SK-N-SH treated with all-trans-retinoic acid at 6 μM for 48 hours (cell line): ENCODE results near the gene SLC22A16.

Experiments used
- ATAC-seq: fragments of 200-7000 bp; cut with Tn5 transposase; 3 replicates; pipeline ENCODE4 v1.9.1; 2020; ENCODE audit warnings: mild to moderate bottlenecking, moderate library complexity
- ARNTL ChIP-seq: fragments of 450-650 bp; formaldehyde crosslinking; IDR thresholded peaks from 2 replicates; pipeline ENCODE4 v1.5.0; 2020; ENCODE audit warnings: low read depth, mild to moderate bottlenecking, moderate library complexity, borderline replicate concordance
- BACH2 ChIP-seq: fragments of 250-450 bp; sonication (Bioruptor Pico); IDR thresholded peaks from 2 replicates; pipeline ENCODE4 v1.9.0; 2021; ENCODE audit warnings: mild to moderate bottlenecking, borderline replicate concordance
- CSDC2 ChIP-seq: fragments of 250-450 bp; sonication (Bioruptor Pico); IDR thresholded peaks from 2 replicates; pipeline ENCODE4 v1.5.0; 2020; ENCODE audit warnings: mild to moderate bottlenecking, moderate library complexity
- ESRRG ChIP-seq: fragments of 250-450 bp; sonication (Bioruptor Pico); IDR thresholded peaks from 2 replicates; pipeline ENCODE4 v1.6.1; 2021; ENCODE audit warnings: mild to moderate bottlenecking
- GLIS3 ChIP-seq: fragments of 250-450 bp; sonication (Bioruptor Pico); IDR thresholded peaks from 2 replicates; pipeline ENCODE4 v1.5.0; 2020; ENCODE audit warnings: mild to moderate bottlenecking, moderate library complexity
- ISL1 ChIP-seq: fragments of 250-450 bp; sonication (Bioruptor Pico); IDR thresholded peaks from 2 replicates; pipeline ENCODE4 v2.1.2; 2022; ENCODE audit warnings: mild to moderate bottlenecking, moderate library complexity
- PATZ1 ChIP-seq: fragments of 250-450 bp; sonication (Bioruptor Pico); IDR thresholded peaks from 2 replicates; pipeline ENCODE4 v1.8.0; 2020; ENCODE audit warnings: mild to moderate bottlenecking, moderate library complexity, borderline replicate concordance
- POU6F1 ChIP-seq: fragments of 250-450 bp; sonication (Bioruptor Pico); IDR thresholded peaks from 2 replicates; pipeline ENCODE4 v1.8.0; 2021; ENCODE audit warnings: low read depth, mild to moderate bottlenecking, moderate library complexity, borderline replicate concordance
- RARB ChIP-seq: fragments of 250-450 bp; sonication (Bioruptor Pico); IDR thresholded peaks from 2 replicates; pipeline ENCODE4 v1.8.0; 2021; ENCODE audit warnings: mild to moderate bottlenecking, moderate library complexity
- SNAI2 ChIP-seq: fragments of 250-450 bp; sonication (Bioruptor Pico); IDR thresholded peaks from 2 replicates; pipeline ENCODE4 v1.5.0; 2020; ENCODE audit warnings: mild to moderate bottlenecking, moderate library complexity
- TOX ChIP-seq: fragments of 250-450 bp; sonication (Bioruptor Pico); IDR thresholded peaks from 2 replicates; pipeline ENCODE4 v1.8.0; 2021; ENCODE audit warnings: mild to moderate bottlenecking, moderate library complexity, borderline replicate concordance
- TSHZ2 ChIP-seq: fragments of 250-450 bp; sonication (Bioruptor Pico); IDR thresholded peaks from 2 replicates; pipeline ENCODE4 v1.5.0; 2020; ENCODE audit warnings: mild to moderate bottlenecking, moderate library complexity
- ZC3H10 ChIP-seq: fragments of 250-450 bp; sonication (Bioruptor Pico); IDR thresholded peaks from 2 replicates; pipeline ENCODE4 v1.5.1; 2021; ENCODE audit warnings: mild to moderate bottlenecking, moderate library complexity
- ZFP30 ChIP-seq: fragments of 450-650 bp; formaldehyde crosslinking; IDR thresholded peaks from 2 replicates; pipeline ENCODE4 v1.5.0; 2022; ENCODE audit warnings: mild to moderate bottlenecking, moderate library complexity
- ZNF565 ChIP-seq: fragments of 450-650 bp; formaldehyde crosslinking; conservative IDR thresholded peaks from 2 replicates; pipeline ENCODE4 v1.5.0; 2020; ENCODE audit warnings: low read depth, mild to moderate bottlenecking, moderate library complexity
- ZNF70 ChIP-seq: fragments of 450-650 bp; formaldehyde crosslinking; IDR thresholded peaks from 2 replicates; pipeline ENCODE4 v1.5.0; 2020; ENCODE audit warnings: mild to moderate bottlenecking, moderate library complexity
- TF ChIP-seq, protein P1 (sequence below): fragments of 250-450 bp; sonication (Bioruptor Pico); IDR thresholded peaks from 2 replicates; pipeline ENCODE4 v1.5.1; 2020; ENCODE audit warnings: low read depth, mild to moderate bottlenecking, moderate library complexity
- TF ChIP-seq, protein P2 (sequence below): fragments of 250-450 bp; sonication (Bioruptor Pico); IDR thresholded peaks from 2 replicates; pipeline ENCODE4 v1.5.1; 2021; ENCODE audit warnings: mild to moderate bottlenecking, moderate library complexity

The SLC22A16 gene

GRCh38 chr6:110412360-110412759 lies 64.1 kb downstream of the SLC22A16 start:
- TF ChIP-seq, protein P1, sequence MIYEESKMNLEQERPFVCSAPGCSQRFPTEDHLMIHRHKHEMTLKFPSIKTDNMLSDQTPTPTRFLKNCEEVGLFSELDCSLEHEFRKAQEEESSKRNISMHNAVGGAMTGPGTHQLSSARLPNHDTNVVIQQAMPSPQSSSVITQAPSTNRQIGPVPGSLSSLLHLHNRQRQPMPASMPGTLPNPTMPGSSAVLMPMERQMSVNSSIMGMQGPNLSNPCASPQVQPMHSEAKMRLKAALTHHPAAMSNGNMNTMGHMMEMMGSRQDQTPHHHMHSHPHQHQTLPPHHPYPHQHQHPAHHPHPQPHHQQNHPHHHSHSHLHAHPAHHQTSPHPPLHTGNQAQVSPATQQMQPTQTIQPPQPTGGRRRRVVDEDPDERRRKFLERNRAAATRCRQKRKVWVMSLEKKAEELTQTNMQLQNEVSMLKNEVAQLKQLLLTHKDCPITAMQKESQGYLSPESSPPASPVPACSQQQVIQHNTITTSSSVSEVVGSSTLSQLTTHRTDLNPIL, result no peak
- TF ChIP-seq ZNF70 (CRISPR knock-in tag), result no peak
- no peak for ATAC-seq

DNA sequence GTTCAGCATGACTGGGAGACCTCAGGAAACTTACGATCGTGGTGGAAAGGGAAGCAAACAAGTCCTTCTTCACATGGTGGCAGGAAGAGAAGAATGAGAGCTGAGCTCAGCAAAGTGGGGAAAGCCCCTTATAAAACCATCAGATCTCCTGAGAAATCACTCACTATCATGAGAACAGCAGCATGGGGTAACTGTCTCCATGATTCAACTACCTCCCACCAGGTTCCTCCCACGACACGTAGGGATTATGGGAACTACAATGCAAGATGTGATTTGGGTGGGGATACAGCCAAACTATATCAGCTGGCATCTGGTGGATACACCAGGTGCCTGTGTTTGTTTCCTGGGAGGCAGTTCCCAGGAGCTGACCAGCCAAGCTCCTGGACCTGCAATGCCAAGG lies 65.9 kb downstream of the SLC22A16 start:
- ATAC-seq, result no peak
- no peak for TF ChIP-seq SNAI2 (CRISPR knock-in tag)
- TF ChIP-seq ISL1 (CRISPR knock-in tag), result no peak
- no peak for TF ChIP-seq RARB (CRISPR knock-in tag)
- no peak for TF ChIP-seq BACH2
- TF ChIP-seq TSHZ2, result no peak
- no peak for TF ChIP-seq CSDC2 (CRISPR knock-in tag)
- no peak for TF ChIP-seq ZFP30
- TF ChIP-seq TOX (CRISPR knock-in tag), result no peak
- TF ChIP-seq, protein P1, result no peak
- no peak for TF ChIP-seq POU6F1 (CRISPR knock-in tag)
- no peak for TF ChIP-seq ZNF565 (CRISPR knock-in tag)
- TF ChIP-seq ZNF70 (CRISPR knock-in tag), result no peak
- TF ChIP-seq ARNTL (CRISPR knock-in tag), result no peak
- TF ChIP-seq, all 23 proteins: peak for 0

DNA sequence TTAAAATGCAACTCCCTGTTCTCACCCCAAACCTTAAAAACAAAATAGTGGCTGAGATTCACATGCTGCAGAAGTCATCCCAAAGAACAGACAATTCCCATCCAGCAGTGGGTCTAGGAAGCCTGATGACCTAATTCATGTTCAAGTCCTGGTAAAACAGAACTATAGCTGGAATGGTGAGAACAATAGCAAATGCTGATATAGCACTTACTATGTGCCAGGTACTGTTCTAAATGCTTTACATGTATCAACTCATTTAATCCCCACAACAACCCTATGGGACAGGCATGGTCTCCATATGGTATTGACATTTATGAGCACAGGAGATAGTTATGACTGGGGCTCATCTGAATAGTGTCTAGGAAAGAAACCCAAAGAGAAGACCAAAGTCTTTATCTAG lies 66.6 kb downstream of the SLC22A16 start:
- no peak for TF ChIP-seq TSHZ2
- TF ChIP-seq, protein P1, result no peak
- TF ChIP-seq ZNF70 (CRISPR knock-in tag), result no peak
- TF ChIP-seq CSDC2 (CRISPR knock-in tag), result no peak
- no peak for TF ChIP-seq BACH2
- TF ChIP-seq, all 23 proteins: peak for 0
- ATAC-seq, result no peak

GRCh38 chr6:110408901-110409300 lies 67.5 kb downstream of the SLC22A16 start:
- TF ChIP-seq, protein P2, sequence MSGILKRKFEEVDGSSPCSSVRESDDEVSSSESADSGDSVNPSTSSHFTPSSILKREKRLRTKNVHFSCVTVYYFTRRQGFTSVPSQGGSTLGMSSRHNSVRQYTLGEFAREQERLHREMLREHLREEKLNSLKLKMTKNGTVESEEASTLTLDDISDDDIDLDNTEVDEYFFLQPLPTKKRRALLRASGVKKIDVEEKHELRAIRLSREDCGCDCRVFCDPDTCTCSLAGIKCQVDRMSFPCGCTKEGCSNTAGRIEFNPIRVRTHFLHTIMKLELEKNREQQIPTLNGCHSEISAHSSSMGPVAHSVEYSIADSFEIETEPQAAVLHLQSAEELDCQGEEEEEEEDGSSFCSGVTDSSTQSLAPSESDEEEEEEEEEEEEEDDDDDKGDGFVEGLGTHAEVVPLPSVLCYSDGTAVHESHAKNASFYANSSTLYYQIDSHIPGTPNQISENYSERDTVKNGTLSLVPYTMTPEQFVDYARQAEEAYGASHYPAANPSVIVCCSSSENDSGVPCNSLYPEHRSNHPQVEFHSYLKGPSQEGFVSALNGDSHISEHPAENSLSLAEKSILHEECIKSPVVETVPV, result no peak
- no peak for TF ChIP-seq BACH2
- TF ChIP-seq ESRRG, result no peak
- no peak for TF ChIP-seq ZFP30
- TF ChIP-seq GLIS3 (CRISPR knock-in tag), result no peak
- TF ChIP-seq ISL1 (CRISPR knock-in tag), result no peak
- no peak for TF ChIP-seq ZNF70 (CRISPR knock-in tag)
- no peak for TF ChIP-seq PATZ1 (CRISPR knock-in tag)
- no peak for TF ChIP-seq ZC3H10
- no peak for ATAC-seq
